DND-41 (cell line): Measurements from ENCODE around the gene ANKRD55.

Source experiments
- ATAC-seq: fragments of 200-7000 bp; cut with Tn5 transposase; 3 replicates; pipeline ENCODE4 v1.9.1; 2021; ENCODE audit warnings: low read depth; ENCODE audit not compliant: insufficient read depth
- DNase-seq: peaks from one replicate; pipeline ENCODE4 v3.0.0-alpha.2; 2020
- H2AFZ ChIP-seq: 2 replicates; pipeline ENCODE4 v1.6.0; 2012; ENCODE audit warnings: low read depth, low read length
- H3K27ac ChIP-seq: 2 replicates; pipeline ENCODE4 v1.5.1; 2012; ENCODE audit warnings: low read length, inconsistent platforms
- H3K27me3 ChIP-seq: fragments of 200-600 bp; sonication (generic); 2 replicates; pipeline ENCODE4 v1.6.0; 2012; ENCODE audit warnings: low read length, mild to moderate bottlenecking, inconsistent platforms; ENCODE audit not compliant: insufficient read depth, poor library complexity
- H3K36me3 ChIP-seq: 2 replicates; pipeline ENCODE4 v1.5.1; 2012; ENCODE audit warnings: low read length, inconsistent platforms; ENCODE audit not compliant: insufficient read depth
- H3K4me1 ChIP-seq: 2 replicates; pipeline ENCODE4 v1.5.1; 2012; ENCODE audit warnings: mild to moderate bottlenecking, low read length; ENCODE audit not compliant: insufficient read depth
- H3K4me2 ChIP-seq: 2 replicates; pipeline ENCODE4 v1.6.0; 2012; ENCODE audit warnings: mild to moderate bottlenecking, moderate library complexity, low read length, inconsistent platforms; ENCODE audit not compliant: insufficient read depth
- H3K4me3 ChIP-seq, 2 experiments: fragments of 200-600 bp in 1 of 2; shearing (Covaris generic) in 1 of 2; 2 replicates each; pipeline ENCODE4 v1.5.1; 2012 to 2016; ENCODE audit warnings: inconsistent platforms in 2 of 2, low read length in 2 of 2, mild to moderate bottlenecking in 2 of 2, low read depth in 1 of 2, moderate library complexity in 1 of 2
- H3K79me2 ChIP-seq: 2 replicates; pipeline ENCODE4 v1.6.0; 2012; ENCODE audit warnings: low read length, inconsistent platforms; ENCODE audit not compliant: insufficient read depth
- H3K9ac ChIP-seq: 2 replicates; pipeline ENCODE4 v1.6.0; 2012; ENCODE audit warnings: low read depth, mild to moderate bottlenecking, inconsistent platforms, low read length, moderate library complexity
- H3K9me3 ChIP-seq: 2 replicates; pipeline ENCODE4 v1.5.1; 2012; ENCODE audit warnings: low read length, moderate library complexity, mild to moderate bottlenecking, inconsistent platforms; ENCODE audit not compliant: insufficient read depth, severe bottlenecking
- H4K20me1 ChIP-seq: 2 replicates; pipeline ENCODE4 v1.6.0; 2012; ENCODE audit warnings: low read length; ENCODE audit not compliant: insufficient read depth
- CTCF ChIP-seq: IDR thresholded peaks from 2 replicates; pipeline ENCODE4 v1.5.1; 2012; ENCODE audit warnings: borderline replicate concordance, low read length, moderate library complexity, mild to moderate bottlenecking; ENCODE audit not compliant: poor library complexity, severe bottlenecking; ENCODE audit errors: extremely low read depth
- EZH2 ChIP-seq: IDR thresholded peaks from 3 replicates; pipeline ENCODE4 v1.6.1; 2012; ENCODE audit warnings: borderline replicate concordance, low read depth, mild to moderate bottlenecking, moderate library complexity, low read length, inconsistent platforms; ENCODE audit not compliant: severe bottlenecking

Gene ANKRD55

GRCh38 chr5:56053363-56053762 lies 179.8 kb downstream of the ANKRD55 start:
- Histone ChIP-seq H3K4me1 (peaks cover 18% of the 10 kb centered on the region), H3K27ac (no peak overlapping the region), H3K79me2 (no peaks in the 10 kb centered on the region), H3K4me2 (no peak overlapping the region), H4K20me1 (no peaks in the 10 kb centered on the region), H2AFZ (no peak overlapping the region), H3K9me3 (no peaks in the 10 kb centered on the region), H3K4me3 (no peak overlapping the region), H3K36me3 (no peaks in the 10 kb centered on the region), H3K27me3 (no peaks in the 10 kb centered on the region), H3K9ac (no peak overlapping the region)
- DNase-seq (no peak), ATAC-seq (no peak)
- TF ChIP-seq EZH2 (no peak), CTCF (no peak)

GRCh38 chr5:56052735-56053134 lies 180.4 kb downstream of the ANKRD55 start:
- ATAC-seq = no peak
- Histone ChIP-seq H3K4me1 (peaks cover 16% of the 10 kb centered on the region), H3K36me3 (no peaks in the 10 kb centered on the region), H3K4me3 (no peak overlapping the region), H4K20me1 (no peaks in the 10 kb centered on the region), H3K79me2 (no peaks in the 10 kb centered on the region), H3K9ac (no peak overlapping the region), H3K9me3 (no peaks in the 10 kb centered on the region), H2AFZ (no peak overlapping the region), H3K4me2 (no peak overlapping the region), H3K27ac (no peak overlapping the region), H3K27me3 (no peaks in the 10 kb centered on the region)
- DNase-seq = no peak
- no peak for TF ChIP-seq CTCF
- no peak for TF ChIP-seq EZH2

GRCh38 chr5:56050551-56051255 lies 182.4 kb downstream of the ANKRD55 start:
- Histone ChIP-seq H4K20me1 (no peaks in the 10 kb centered on the region), H3K27ac (peak overlapping the region; percentile 53; the same call in 1 of the 2 replicates), H3K4me1 (peaks cover 16% of the 10 kb centered on the region), H3K27me3 (no peaks in the 10 kb centered on the region), H2AFZ (no peak overlapping the region; the same call in 1 of the 2 replicates), H3K4me3 (no peak overlapping the region), H3K79me2 (no peaks in the 10 kb centered on the region), H3K9me3 (no peaks in the 10 kb centered on the region), H3K9ac (no peak overlapping the region), H3K4me2 (peak overlapping the region; percentile 35; the same call in 1 of the 2 replicates), H3K36me3 (no peaks in the 10 kb centered on the region)
- DNase-seq = no peak
- ATAC-seq = 0 out of 3 replicates have a peak, but pooled peaks have one; percentile 37
- TF ChIP-seq CTCF (no peak), EZH2 (no peak)
